ENCODE results near the gene METTL9. TPM values are rescaled to one million over a fixed set of nuclear protein-coding genes. Genes with fewer than 3 reads are reported as not detected.
"Not testable (repeated sequence)": the region's sequence is repeated elsewhere in the genome, so short reads cannot be mapped to it uniquely, and the experiment has no call there.

The METTL9 gene
- total RNA-seq, 2 donors from 2014 or later: 76.3 to 114 TPM

GRCh38 chr16:21626659-21627277 is 27.4 kb downstream of the METTL9 start:
- intact Hi-C loops (cut with DNase I): no loop called here
- Histone ChIP-seq H3K9me3 (no peaks in the 10 kb centered on the region), H3K4me3 (no peak overlapping the region), H3K36me3 (replicated peaks in 1 of 2; ENCODE audit: insufficient read depth in 1 of 2, low read depth in 2 of 2) (no peaks in the 10 kb centered on the region), H3K27me3 (no peaks in the 10 kb centered on the region), H3K4me1 (no peaks in the 10 kb centered on the region), H3K27ac (peak overlapping the region in 1 of 4 donors; percentile 24)
- ATAC-seq (no peak), DNase-seq (peak in 2 of 4 donors; percentile 17 to 34)
- 59 to 72% methylated on average over 6 of the region's 6 CpGs for WGBS, 2 donors
- TF ChIP-seq POLR2A (IDR thresholded peaks at IDR 0.05) (no peak), CTCF (IDR thresholded peaks at IDR 0.05) (no peak)

GRCh38 chr16:21628121-21628726 is 28.8 kb downstream of the METTL9 start:
- Histone ChIP-seq H3K9me3 (no peaks in the 10 kb centered on the region), H3K36me3 (replicated peaks in 1 of 2; ENCODE audit: insufficient read depth in 1 of 2, low read depth in 2 of 2) (no peaks in the 10 kb centered on the region), H3K4me1 (no peaks in the 10 kb centered on the region), H3K4me3 (no peak overlapping the region), H3K27ac (no peak overlapping the region), H3K27me3 (no peaks in the 10 kb centered on the region)
- 93 to 94% methylated on average over 5 of the region's 5 CpGs for WGBS, 2 donors
- TF ChIP-seq POLR2A (IDR thresholded peaks at IDR 0.05): no peak
- TF ChIP-seq CTCF (IDR thresholded peaks at IDR 0.05): no peak
- intact Hi-C loops (cut with DNase I): no loop called here
- ATAC-seq: no peak
- DNase-seq: no peak

GRCh38 chr16:21628772-21629171 is 29.4 kb downstream of the METTL9 start:
- Histone ChIP-seq H3K4me1 (no peaks in the 10 kb centered on the region), H3K27ac (no peak overlapping the region), H3K27me3 (no peaks in the 10 kb centered on the region), H3K4me3 (no peak overlapping the region), H3K36me3 (replicated peaks in 1 of 2; ENCODE audit: insufficient read depth in 1 of 2, low read depth in 2 of 2) (no peaks in the 10 kb centered on the region), H3K9me3 (no peaks in the 10 kb centered on the region)
- ATAC-seq (no peak), DNase-seq (no peak)
- TF ChIP-seq CTCF (IDR thresholded peaks at IDR 0.05): no peak
- TF ChIP-seq POLR2A (IDR thresholded peaks at IDR 0.05): no peak
- intact Hi-C loops (cut with DNase I): no loop called here
- WGBS, 2 donors: 97 to 99% methylated on average over 5 of the region's 5 CpGs

GRCh38 chr16:21629616-21630539 is 30.5 kb downstream of the METTL9 start:
- H3K4me3 ChIP-seq; H3K9me3 ChIP-seq; DNase-seq; H3K27ac ChIP-seq; intact Hi-C loops (cut with DNase I); H3K36me3 ChIP-seq (replicated peaks in 1 of 2; ENCODE audit: insufficient read depth in 1 of 2, low read depth in 2 of 2); ATAC-seq; H3K27me3 ChIP-seq; H3K4me1 ChIP-seq: not testable (repeated sequence)
- 94 to 98% methylated on average over 17 to 33 of the region's 37 CpGs for WGBS, 2 donors

- ATAC-seq; H3K9me3 ChIP-seq; H3K27me3 ChIP-seq; DNase-seq; intact Hi-C loops (cut with DNase I); H3K36me3 ChIP-seq (replicated peaks in 1 of 2; ENCODE audit: insufficient read depth in 1 of 2, low read depth in 2 of 2); H3K4me1 ChIP-seq; H3K4me3 ChIP-seq; H3K27ac ChIP-seq: not testable (repeated sequence)
- WGBS, 2 donors: 71 to 74% methylated on average over 6 of the region's 6 CpGs
Observed at GRCh38 chr16:21630866-21631265, 31.5 kb downstream of the METTL9 start.

- H3K4me1 ChIP-seq; H3K27me3 ChIP-seq; intact Hi-C loops (cut with DNase I); H3K4me3 ChIP-seq; H3K9me3 ChIP-seq; ATAC-seq; DNase-seq; H3K27ac ChIP-seq; H3K36me3 ChIP-seq (replicated peaks in 1 of 2; ENCODE audit: insufficient read depth in 1 of 2, low read depth in 2 of 2): not testable (repeated sequence)
- 73 to 86% methylated on average over 8 of the region's 8 CpGs for WGBS, 2 donors
Observed at GRCh38 chr16:21631376-21631775, 32.0 kb downstream of the METTL9 start.

- not testable (repeated sequence) for ATAC-seq; H3K36me3 ChIP-seq (replicated peaks in 1 of 2; ENCODE audit: insufficient read depth in 1 of 2, low read depth in 2 of 2)
Observed at GRCh38 chr16:21631951-21632575, 32.7 kb downstream of the METTL9 start.

More at GRCh38 chr16:21631951-21632575, 32.7 kb downstream of the METTL9 start:
- H3K9me3 ChIP-seq; H3K4me3 ChIP-seq; intact Hi-C loops (cut with DNase I); H3K27ac ChIP-seq; H3K4me1 ChIP-seq; H3K27me3 ChIP-seq: not testable (repeated sequence)
- WGBS, 2 donors: 86 to 92% methylated on average over 5 of the region's 5 CpGs
- peak in 1 of 4 donors; percentile 20 for DNase-seq
